ENCODE data around the gene FHL2.
"Not testable (repeated sequence)": the region's sequence is repeated elsewhere in the genome, so short reads cannot be mapped to it uniquely, and the experiment has no call there.

Gene FHL2

DNA sequence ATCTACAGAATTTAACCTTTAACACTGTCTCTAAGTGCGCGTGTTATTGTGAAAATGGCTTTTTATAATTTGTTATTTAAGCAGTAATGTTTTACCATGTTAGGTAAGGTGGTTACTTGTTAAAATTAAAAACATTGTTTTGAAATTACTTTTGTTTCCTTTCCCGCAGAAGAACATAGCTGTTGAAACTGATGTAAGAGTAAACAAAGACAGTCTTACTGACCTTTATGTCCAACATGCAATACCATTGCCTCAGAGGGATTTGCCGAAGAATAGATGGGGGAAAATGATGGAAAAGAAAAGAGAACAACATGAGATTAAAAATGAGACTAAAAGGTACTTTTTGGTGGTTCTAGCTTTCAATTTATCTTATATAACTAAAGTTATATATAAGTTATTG, 59.4 kb downstream of the FHL2 start:
- no peak for DNase-seq (ENCODE audit: low spot score)

DNA sequence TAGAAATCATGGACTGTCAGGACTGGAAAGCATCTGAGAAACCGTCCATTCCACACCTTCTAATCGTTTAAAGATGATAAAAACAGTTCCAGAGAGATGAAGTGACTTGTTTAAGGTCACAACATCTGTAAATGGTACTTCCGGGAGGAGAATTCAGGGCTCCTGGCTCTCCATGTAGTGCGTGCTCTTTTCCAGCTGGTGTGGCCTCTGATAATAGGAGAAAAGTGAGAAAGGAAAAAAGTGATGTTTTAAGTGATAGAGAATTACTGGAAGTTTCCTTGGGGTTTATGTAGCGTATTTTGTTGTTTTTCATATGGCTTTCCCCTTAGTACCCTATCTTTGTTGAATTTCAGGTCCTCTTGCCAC, 60.8 kb downstream of the FHL2 start:
- no peak for DNase-seq (ENCODE audit: low spot score)

DNA sequence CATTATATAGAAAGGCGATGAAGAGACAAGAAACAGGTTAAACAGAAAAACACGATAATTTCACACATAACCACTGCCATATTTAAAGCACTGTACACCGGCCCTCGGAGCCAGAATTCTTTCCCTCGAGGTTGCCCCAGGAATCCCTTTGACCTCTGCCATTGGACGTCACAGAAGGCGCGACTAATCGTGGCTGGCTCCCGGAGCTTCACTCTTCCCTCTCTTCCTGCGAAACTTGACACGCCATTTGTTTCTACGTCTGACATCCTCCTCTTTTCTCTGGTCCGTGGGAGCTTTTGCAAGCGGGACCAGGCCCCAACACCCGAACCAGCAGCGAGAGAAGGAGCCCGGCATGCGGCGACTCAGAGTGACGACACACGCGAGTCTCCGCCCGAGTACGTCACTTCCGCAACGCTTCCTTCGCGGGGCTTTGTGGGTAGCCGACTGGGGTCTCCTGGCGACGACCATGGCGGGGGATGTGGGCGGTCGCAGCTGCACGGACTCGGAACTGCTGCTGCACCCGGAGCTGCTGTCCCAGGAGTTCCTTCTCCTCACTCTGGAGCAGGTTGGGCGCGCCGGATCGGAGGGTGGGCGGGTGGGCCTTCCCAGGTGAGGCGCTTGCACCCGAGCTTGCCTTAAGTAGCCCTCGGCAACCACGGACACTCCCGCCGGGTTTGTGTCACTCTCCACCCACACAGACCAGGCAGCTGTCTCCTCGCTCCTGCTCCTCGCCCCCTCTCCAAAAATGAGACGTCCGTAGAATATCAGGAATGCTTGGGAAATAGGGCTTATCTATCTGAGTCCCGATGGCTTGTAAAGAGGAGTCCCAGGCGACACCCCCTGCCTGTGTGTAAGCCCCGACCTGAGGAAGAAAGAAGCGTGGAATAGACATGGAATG, 61.5 kb downstream of the FHL2 start, which contains the start of gene C2orf49:
TSS of gene C2orf49 (plus strand) at position 419 of the 898 bp plus-strand sequence. CDS start at position 467, 48 bp downstream.
- peak; percentile 91 for DNase-seq (ENCODE audit: low spot score)

DNA sequence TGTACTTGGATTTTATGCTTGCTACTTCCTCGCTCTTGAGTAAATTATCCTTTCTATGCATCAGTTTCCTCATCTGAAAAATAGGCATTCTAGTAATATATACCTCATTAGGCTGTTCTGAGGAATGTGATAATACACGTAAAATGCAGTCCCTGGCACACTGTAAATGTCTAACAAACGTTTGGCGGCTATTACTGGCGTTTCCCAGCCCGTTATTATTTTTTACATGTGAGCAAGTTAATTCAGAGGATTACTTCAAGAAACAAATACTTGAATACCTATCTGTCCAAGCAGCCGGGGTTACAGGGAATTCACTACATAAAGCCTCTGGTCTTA, 62.1 kb downstream of the FHL2 start:
- no peak for DNase-seq (ENCODE audit: low spot score)

DNA sequence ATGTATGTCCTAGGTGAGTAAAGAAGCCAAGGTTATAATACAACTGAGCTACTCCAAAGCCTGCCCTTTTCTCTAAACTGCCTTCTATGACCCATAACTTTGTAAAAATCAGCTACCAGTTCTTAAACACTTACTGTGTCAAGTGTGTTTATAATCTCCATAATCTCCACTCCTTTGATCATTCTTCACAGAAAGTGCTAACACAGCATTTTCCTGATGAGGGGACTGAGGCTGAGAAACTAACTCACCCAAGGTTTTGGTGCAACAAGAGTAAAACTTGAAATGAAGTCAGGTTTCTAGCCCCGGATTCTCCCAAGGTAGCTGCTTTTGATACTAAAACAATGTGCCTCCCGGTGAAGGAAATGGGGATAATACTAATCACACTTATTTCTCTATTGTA, 63.4 kb downstream of the FHL2 start:
- no peak for DNase-seq (ENCODE audit: low spot score)

DNA sequence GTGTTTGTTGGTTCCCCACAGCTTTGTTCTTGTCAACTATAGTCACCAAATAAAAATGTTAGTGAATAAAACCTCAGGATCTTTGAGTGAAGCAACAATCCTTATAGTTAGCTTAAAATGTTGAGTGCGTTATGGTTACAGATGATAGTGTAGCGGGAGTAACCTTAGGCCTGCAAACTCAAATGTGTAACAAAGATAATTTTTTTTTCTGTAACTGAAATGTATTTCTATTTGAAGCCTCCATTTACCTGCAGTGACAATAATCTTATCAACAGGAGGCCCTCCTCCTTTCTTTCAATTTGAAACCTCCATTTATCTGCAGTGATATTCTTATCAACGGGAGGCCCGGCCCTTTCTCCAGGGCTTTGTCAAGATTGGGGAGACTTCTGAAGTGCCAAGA, 64.6 kb downstream of the FHL2 start:
- DNase-seq (ENCODE audit: low spot score): no peak

DNA sequence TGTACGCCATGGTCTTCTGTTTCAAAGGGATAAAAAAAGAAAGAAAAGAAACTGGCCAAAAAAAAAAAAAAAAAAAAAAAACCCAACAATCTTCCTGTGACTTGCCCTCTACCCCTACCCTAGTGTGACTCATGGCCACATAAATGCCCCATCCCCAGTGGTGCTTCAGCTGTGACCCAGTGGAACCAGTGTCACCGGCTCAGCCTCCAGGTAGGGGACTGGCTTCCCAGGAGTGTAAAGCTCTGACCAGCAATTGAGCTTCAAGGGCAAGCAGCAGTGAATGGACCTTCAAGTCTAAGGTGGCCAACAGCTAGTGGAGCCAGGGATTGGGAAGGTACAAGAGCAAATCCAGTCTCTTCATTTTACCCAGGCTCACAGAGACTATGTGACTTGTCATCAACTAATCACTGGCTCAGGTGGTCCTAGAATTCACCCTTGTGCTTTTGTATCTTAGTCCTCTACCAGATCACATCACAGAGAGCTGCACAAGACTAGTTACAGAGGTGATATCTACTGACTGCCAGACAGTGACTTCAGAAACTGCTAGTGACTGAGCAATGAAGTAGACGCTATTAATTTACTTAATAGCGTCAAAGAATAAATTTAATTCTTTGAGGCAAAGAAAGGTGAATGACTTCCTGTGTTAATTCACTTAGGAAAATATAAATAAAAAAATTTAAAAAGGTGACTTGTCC, 68.0 kb downstream of the FHL2 start:
- DNase-seq (ENCODE audit: low spot score): no peak

DNA sequence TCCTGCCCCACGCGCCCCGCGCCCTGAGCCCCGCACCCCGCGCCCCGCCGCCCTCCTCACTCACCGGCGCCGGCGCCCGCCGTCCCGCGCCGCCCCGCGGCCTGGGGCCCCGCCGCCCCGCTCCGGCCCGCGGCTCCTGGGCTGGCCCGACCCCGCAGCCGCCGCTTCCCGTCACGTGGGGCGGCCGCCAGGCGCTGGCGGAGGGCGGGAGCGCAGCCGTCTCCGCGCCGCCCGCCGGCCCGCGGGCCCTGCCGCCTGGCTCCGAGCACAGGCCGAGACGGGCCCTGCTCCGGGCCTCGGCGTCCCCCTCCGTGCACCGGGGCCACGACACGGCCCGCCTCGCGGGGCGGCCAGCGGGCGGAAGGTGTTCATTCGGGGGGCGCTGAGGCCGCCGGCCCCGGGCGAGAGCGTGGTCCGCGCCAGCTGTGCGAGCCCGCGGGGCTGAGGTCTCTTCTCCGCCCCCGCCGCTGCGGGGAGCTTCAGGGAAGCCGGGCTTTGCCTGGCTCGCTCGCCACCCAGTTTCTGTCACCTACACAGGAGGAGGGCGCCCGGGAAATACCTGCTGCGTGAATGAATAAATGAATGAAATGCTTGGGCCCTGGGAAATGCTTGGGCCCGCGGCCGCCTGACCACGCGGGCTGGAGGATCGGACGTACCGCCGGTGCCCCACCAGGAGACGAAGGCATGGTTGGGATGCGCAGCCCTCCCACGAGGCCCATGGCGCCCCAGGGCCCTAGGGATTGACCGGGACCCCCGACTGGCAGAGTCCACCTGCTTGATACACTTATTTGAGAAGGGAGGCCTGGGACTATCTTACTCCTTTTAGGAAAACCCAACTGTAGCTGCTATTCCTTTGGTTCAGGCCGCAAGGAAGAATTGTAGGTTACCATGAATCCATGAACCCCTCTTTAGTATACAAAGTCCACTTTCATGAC, 69.0 kb downstream of the FHL2 start, which contains the start of gene TGFBRAP1:
TSS of gene TGFBRAP1 (minus strand) at position 175 of the 935 bp plus-strand sequence. CDS start 21,434 bp downstream, outside the sequence.
- peak; percentile 91 for DNase-seq (ENCODE audit: low spot score)

DNA sequence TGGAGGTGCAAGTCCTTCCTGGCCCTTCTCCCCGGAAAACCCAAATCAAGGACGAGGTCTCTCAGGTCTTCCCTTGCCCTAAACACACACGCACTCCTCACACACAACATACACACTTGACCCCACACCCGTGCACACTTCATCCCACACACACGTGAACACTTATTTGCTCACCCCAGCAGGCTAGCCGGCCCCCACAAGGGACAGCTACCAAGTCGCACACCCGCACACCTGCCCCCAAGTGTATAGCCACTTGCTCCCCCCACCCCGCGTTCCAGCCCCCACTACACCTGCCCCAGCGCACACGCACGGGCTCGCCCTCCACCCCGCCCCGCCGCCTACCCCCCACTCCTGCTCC, 69.7 kb downstream of the FHL2 start:
- DNase-seq (ENCODE audit: low spot score): no peak

DNA sequence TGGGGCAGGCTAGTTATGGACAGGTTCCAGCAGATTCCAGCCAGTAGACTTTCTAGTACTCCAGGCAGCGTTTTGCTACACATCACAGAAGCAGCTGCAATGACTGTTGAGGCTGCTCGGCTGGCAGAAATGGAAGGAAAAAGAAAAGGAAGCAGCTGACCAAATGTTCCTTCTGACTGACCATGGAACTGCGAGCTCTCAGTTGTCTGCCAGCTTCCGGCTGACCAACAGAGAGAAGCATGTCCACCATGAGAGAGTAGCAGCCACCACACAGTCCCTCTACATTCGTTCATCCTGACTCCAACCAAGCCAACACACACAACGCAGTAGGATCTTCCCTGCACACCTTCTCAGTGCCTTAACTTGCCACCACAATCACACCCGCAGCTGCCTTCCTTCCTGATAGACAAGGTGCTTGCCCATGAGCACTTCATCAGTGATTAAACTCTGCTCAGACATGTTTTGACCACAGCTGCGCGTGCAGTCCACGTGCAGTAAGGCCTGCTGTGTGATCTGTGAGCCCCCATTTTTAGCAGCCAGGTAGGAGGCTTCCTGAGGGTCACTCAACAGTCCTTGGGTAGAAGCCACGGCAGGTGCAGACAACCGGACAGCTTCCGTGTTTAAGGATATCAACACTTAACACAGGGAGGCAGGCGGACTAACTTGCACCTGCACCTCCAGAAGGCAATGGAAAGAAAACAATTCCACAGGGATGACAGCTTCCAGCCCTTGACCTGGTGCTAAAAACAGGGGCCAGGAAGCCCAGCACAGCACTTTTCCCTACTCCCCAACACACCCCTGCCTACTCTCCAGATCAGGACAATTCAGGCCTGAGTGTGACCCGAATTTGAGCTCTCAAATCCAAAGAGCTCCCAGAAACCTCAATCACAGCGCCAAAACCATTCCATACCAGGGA, 70.3 kb downstream of the FHL2 start:
- peak; percentile 44 for DNase-seq (ENCODE audit: low spot score)

DNA sequence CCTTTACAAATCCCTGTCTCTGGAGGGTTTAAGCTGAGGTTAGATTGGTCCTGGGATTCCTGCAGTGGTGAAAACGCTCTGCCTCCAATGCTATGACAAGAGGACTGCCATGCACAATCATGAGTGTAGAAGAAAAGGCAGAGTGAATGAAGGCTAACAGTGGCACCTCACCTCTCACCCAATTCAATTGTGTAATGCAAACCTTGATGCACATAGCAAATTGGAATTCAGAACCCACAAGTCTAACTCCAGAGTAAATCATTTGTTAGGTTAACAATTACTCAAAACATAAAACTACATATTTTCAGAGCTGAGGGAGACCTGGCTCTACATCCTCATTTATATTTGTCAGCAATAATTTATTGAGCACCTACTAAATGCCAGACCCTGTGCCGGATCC, 71.2 kb downstream of the FHL2 start:
- no peak for DNase-seq (ENCODE audit: low spot score)

DNA sequence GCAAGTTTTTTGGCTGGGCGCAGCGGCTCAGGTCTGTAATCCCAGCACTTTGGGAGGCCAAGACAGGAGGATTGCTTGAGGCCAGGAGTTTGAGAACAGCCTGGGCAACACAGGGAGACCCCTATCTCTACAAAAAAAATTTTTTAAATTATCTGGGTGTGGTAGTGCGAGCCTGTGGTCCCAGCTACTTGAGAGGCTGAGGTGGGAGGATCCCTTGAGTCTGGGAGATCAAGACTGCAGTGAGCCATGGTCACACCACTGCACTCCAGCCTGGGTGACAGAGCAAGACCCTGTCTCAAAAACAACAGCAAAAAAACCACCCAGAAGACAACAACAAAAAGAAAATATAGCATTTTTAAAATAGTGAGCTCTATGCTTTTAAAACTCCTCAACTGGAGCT, 71.6 kb downstream of the FHL2 start:
- not testable (repeated sequence) for DNase-seq (ENCODE audit: low spot score)

DNA sequence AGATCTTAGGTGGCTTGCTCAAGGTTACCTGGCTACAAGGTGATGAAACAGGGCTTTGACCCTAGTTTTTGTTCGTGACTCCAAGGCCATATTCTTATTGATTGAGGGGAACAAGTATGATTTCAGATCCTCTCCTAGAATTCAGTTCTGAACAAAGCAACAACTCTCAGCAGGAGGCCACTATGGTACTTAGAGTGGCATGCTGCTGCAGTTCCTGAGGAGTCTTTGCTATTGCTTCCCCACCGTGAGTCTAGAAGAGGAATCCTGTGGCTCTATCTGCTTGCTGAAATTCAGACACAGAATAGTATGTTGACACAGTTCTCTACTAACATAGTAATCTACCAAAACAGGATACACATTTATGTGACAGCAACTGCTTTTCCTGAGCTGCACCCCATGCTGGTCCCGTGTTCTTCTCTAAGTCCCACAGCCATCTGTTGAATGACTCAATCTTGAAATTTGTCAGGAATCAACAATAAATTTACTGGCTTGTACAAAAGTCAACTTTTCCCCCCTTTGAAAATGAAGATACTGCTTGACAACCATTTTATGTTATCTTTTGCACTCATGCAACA, 73.4 kb downstream of the FHL2 start:
- no peak for DNase-seq (ENCODE audit: low spot score)

DNA sequence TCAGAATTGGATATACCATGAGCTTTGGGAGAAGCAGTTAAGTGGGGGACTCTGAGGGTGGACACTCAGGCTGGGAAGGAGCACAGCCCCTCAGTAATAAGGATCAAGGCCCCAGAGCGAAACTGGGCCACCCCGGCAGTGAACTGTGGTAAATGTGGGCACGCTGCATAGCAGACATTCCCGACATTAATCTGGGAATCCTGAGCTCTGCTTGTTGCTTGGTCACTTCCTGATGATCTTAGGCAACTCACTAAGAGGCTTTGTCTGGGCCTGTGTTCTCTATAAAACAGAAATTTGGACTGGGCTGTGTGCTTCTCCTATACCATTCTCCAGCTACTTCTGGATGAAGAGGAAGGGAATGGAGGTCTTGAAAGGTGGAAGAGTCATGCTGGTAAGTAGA, 74.1 kb downstream of the FHL2 start:
- peak; percentile 55 for DNase-seq (ENCODE audit: low spot score)

DNA sequence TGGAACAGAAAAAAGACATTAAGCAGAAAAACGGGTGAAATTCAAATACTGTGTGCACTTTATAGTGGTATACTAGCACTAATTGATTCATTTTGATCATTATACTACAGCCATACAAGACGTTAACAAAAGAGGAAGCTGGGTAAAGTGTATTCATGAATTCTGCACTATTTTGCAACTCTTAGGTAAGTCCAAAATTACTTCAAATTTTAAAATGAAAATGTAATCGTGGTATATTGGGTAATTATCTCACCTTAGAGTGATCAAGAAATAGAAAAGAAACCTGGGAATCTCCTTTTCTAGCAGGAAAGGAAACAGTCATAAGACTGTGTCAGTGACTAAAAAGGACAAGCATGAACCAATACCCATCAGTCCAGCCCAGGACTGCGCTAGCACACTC, 74.8 kb downstream of the FHL2 start:
- DNase-seq (ENCODE audit: low spot score): no peak

DNA sequence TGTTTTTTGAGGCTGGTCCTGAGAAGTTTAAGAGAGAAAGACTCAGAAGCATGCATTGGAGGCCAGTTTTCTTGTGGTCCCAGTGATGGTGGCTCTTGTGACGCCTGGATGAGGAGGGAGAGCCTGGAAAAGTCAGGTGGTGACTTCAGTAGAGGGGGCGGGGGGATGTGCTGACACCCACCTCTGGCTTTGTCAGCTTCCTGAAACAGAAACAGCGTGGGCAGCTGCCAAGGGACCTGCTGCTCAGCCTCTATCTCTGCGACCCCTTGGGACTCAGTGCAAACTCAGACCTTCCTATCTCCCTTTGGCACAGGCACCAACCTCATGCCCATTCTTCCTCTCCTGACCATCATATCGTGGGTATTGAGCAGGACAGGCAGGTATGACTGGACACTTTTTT, 75.7 kb downstream of the FHL2 start:
- DNase-seq (ENCODE audit: low spot score): no peak

DNA sequence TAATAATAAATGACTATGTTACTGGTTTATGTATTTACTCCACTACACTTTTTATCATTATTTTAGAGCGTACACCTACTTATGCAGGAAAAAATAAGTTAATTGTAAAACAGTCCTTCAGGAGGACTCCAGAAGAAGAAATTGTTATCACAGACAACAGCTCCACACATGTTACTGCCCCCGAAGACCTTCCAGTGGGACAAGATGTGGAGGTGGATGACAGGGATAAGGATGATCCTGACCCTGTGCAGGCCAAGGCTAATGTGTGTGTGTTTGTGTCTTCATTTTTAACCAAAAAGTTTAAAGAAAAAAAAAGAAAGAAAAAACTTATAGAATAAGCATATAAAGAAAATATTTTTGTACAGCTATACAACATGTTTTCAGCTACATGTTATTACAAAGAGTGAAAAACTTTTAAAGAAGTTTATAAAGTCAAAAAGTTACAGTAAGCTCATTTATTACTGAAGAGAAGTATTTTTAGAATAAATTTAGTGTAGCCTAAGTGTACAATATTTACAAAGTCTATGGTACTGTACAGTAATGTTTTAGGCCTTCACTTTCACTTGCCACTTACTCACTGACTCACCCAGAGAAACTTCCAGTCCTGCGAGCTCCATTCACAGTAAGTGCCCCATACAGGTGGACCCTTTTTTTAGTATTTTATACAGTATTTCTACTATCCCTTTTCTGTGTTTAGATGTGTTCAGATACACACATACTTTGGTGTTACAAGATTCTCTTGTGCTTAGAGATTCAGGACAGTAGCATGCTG, 76.8 kb downstream of the FHL2 start:
- no peak for DNase-seq (ENCODE audit: low spot score)

DNA sequence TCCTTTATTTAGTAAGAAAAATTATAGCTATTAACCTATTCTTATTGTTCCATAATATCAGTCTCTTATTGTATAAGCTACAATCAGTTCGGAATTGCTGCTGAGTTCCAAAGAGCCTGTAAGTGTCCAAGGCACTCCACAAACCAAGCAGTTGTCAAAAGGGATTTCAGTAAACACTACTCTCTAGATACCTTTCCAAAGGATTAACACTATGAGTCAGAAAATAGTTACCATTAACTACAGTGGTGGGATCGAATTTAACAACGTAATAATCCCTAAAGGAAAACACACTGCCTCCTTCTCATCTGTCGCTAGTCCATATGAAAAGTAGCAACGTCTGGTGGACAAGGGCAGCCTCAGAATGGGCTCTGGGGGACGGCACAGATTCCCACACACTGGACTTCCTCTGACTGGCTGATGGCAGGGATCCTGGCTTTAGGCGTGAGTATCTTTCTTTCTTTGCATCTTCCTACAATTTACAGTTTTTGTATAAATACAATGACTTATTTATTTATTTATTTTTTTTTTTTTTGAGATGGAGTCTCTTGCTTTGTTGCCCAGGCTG, 78.1 kb downstream of the FHL2 start:
- DNase-seq (ENCODE audit: low spot score): no peak

DNA sequence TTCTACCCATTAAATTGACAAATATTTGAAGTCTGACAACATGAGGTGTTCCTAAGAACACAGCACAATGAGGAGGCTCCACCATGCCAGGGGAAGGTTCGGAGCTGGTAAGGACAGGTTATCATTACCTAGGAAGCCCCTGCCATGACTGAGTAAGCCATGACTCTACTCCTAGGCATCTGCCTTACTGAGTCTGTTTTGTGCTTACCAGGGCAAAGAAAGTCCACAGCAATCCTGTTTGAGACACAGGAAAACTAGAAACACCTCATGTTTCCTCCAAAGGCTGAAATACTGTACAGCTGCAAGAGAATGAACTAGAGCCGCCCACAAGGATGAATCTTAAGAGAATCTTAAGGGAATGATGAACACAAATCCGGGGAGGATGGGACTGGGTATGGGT, 80.9 kb downstream of the FHL2 start:
- no peak for DNase-seq (ENCODE audit: low spot score)

DNA sequence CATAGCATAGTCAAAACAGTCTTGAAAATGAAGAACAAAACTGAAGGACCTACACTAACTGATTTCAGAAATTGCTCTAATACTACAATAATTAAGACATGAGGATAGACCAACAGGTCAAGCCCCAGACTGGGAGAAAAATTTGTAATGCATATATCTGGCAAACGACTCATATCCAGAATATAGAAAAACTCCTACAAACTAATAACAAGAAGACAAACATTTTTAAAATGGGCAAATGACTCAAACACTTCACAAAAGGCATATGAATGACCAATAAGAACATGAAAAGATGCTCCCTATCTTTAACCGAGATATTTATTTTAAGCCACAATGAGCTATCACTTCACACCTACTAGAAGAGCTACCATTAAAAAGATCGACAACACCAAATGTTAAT, 83.5 kb downstream of the FHL2 start:
- DNase-seq (ENCODE audit: low spot score): no peak

Measured in AG20443 (cell line).